ENCODE results near the gene CDK6.

Gene CDK6

GRCh38 chr7:92823042-92823441 is 13.3 kb downstream of the CDK6 start:
- Histone ChIP-seq H3K27ac (ENCODE audit: low read length) (no peak overlapping the region), H3K27me3 (ENCODE audit: low read depth, low read length) (no peaks in the 10 kb centered on the region), H3K4me3 (ENCODE audit: low read depth in 1 of 2, low read length in 2 of 2) (no peak overlapping the region), H3K9me3 (ENCODE audit: control insufficient read depth in 1 of 2, low read length in 2 of 2) (no peaks in the 10 kb centered on the region), H3K36me3 (ENCODE audit: control insufficient read depth in 1 of 2, insufficient read depth in 2 of 2, low read length in 2 of 2) (no peaks in the 10 kb centered on the region), H3K4me1 (ENCODE audit: control insufficient read depth in 1 of 2, insufficient read depth in 2 of 2, low read length in 2 of 2) (peaks cover 8 to 10% of the 10 kb centered on the region in 2 donors)

GRCh38 chr7:92820191-92820590 is 16.2 kb downstream of the CDK6 start:
- no peaks in the 10 kb centered on the region for H3K27me3 ChIP-seq (ENCODE audit: low read depth, low read length)
- no peak overlapping the region for H3K27ac ChIP-seq (ENCODE audit: low read length)
- H3K4me1 ChIP-seq (ENCODE audit: control insufficient read depth in 1 of 2, insufficient read depth in 2 of 2, low read length in 2 of 2): no peaks in the 10 kb centered on the region
- H3K4me3 ChIP-seq (ENCODE audit: low read depth in 1 of 2, low read length in 2 of 2): no peak overlapping the region
- peaks cover 0 to 4% of the 10 kb centered on the region in 2 donors for H3K36me3 ChIP-seq (ENCODE audit: control insufficient read depth in 1 of 2, insufficient read depth in 2 of 2, low read length in 2 of 2)
- H3K9me3 ChIP-seq (ENCODE audit: control insufficient read depth in 1 of 2, low read length in 2 of 2): peaks cover 0 to 5% of the 10 kb centered on the region in 2 donors

- Histone ChIP-seq H3K9me3 (ENCODE audit: control insufficient read depth in 1 of 2, low read length in 2 of 2) (peaks cover 0 to 5% of the 10 kb centered on the region in 2 donors), H3K36me3 (ENCODE audit: control insufficient read depth in 1 of 2, insufficient read depth in 2 of 2, low read length in 2 of 2) (peaks cover 0 to 4% of the 10 kb centered on the region in 2 donors), H3K4me3 (ENCODE audit: low read depth in 1 of 2, low read length in 2 of 2) (no peak overlapping the region), H3K4me1 (ENCODE audit: control insufficient read depth in 1 of 2, insufficient read depth in 2 of 2, low read length in 2 of 2) (no peaks in the 10 kb centered on the region), H3K27me3 (ENCODE audit: low read depth, low read length) (no peaks in the 10 kb centered on the region), H3K27ac (ENCODE audit: low read length) (no peak overlapping the region)
These were observed 19.0 kb downstream of the CDK6 start for GRCh38 chr7:92817398-92817797.

- Histone ChIP-seq H3K27ac (ENCODE audit: low read length) (no peak overlapping the region), H3K4me1 (ENCODE audit: control insufficient read depth in 1 of 2, insufficient read depth in 2 of 2, low read length in 2 of 2) (no peaks in the 10 kb centered on the region), H3K9me3 (ENCODE audit: control insufficient read depth in 1 of 2, low read length in 2 of 2) (peaks cover 0 to 5% of the 10 kb centered on the region in 2 donors), H3K36me3 (ENCODE audit: control insufficient read depth in 1 of 2, insufficient read depth in 2 of 2, low read length in 2 of 2) (peaks cover 0 to 4% of the 10 kb centered on the region in 2 donors), H3K4me3 (ENCODE audit: low read depth in 1 of 2, low read length in 2 of 2) (no peak overlapping the region), H3K27me3 (ENCODE audit: low read depth, low read length) (no peaks in the 10 kb centered on the region)
These were observed 21.0 kb downstream of the CDK6 start for GRCh38 chr7:92815412-92815811.

GRCh38 chr7:92813390-92814024 is 22.9 kb downstream of the CDK6 start:
- Histone ChIP-seq H3K9me3 (ENCODE audit: control insufficient read depth in 1 of 2, low read length in 2 of 2) (peaks cover 0 to 5% of the 10 kb centered on the region in 2 donors), H3K36me3 (ENCODE audit: control insufficient read depth in 1 of 2, insufficient read depth in 2 of 2, low read length in 2 of 2) (peaks cover 0 to 4% of the 10 kb centered on the region in 2 donors), H3K4me3 (ENCODE audit: low read depth in 1 of 2, low read length in 2 of 2) (no peak overlapping the region), H3K27me3 (ENCODE audit: low read depth, low read length) (no peaks in the 10 kb centered on the region), H3K27ac (ENCODE audit: low read length) (no peak overlapping the region), H3K4me1 (ENCODE audit: control insufficient read depth in 1 of 2, insufficient read depth in 2 of 2, low read length in 2 of 2) (peaks cover 0 to 13% of the 10 kb centered on the region in 2 donors)

- Histone ChIP-seq H3K4me1 (ENCODE audit: control insufficient read depth in 1 of 2, insufficient read depth in 2 of 2, low read length in 2 of 2) (peaks cover 0 to 13% of the 10 kb centered on the region in 2 donors), H3K27me3 (ENCODE audit: low read depth, low read length) (no peaks in the 10 kb centered on the region), H3K9me3 (ENCODE audit: control insufficient read depth in 1 of 2, low read length in 2 of 2) (peaks cover 0 to 5% of the 10 kb centered on the region in 2 donors), H3K27ac (ENCODE audit: low read length) (no peak overlapping the region), H3K4me3 (ENCODE audit: low read depth in 1 of 2, low read length in 2 of 2) (no peak overlapping the region), H3K36me3 (ENCODE audit: control insufficient read depth in 1 of 2, insufficient read depth in 2 of 2, low read length in 2 of 2) (peaks cover 0 to 4% of the 10 kb centered on the region in 2 donors)
These were observed 25.2 kb downstream of the CDK6 start for GRCh38 chr7:92811158-92811557.

GRCh38 chr7:92809760-92810573 is 26.4 kb downstream of the CDK6 start:
- Histone ChIP-seq H3K27ac (ENCODE audit: low read length) (peak overlapping the region; percentile 85), H3K27me3 (ENCODE audit: low read depth, low read length) (no peaks in the 10 kb centered on the region), H3K9me3 (ENCODE audit: control insufficient read depth in 1 of 2, low read length in 2 of 2) (no peaks in the 10 kb centered on the region), H3K4me1 (ENCODE audit: control insufficient read depth in 1 of 2, insufficient read depth in 2 of 2, low read length in 2 of 2) (peaks cover 0 to 13% of the 10 kb centered on the region in 2 donors), H3K36me3 (ENCODE audit: control insufficient read depth in 1 of 2, insufficient read depth in 2 of 2, low read length in 2 of 2) (no peaks in the 10 kb centered on the region), H3K4me3 (ENCODE audit: low read depth in 1 of 2, low read length in 2 of 2) (peak overlapping the region in 1 of 2 donors; percentile 30)

- H3K9me3 ChIP-seq (ENCODE audit: control insufficient read depth in 1 of 2, low read length in 2 of 2): no peaks in the 10 kb centered on the region
- peak overlapping the region in 1 of 2 donors; percentile 30 for H3K4me3 ChIP-seq (ENCODE audit: low read depth in 1 of 2, low read length in 2 of 2)
- peaks cover 0 to 13% of the 10 kb centered on the region in 2 donors for H3K4me1 ChIP-seq (ENCODE audit: control insufficient read depth in 1 of 2, insufficient read depth in 2 of 2, low read length in 2 of 2)
- H3K27me3 ChIP-seq (ENCODE audit: low read depth, low read length): no peaks in the 10 kb centered on the region
- no peaks in the 10 kb centered on the region for H3K36me3 ChIP-seq (ENCODE audit: control insufficient read depth in 1 of 2, insufficient read depth in 2 of 2, low read length in 2 of 2)
- peak overlapping the region; percentile 85 for H3K27ac ChIP-seq (ENCODE audit: low read length)
These were observed 27.0 kb downstream of the CDK6 start for GRCh38 chr7:92809397-92809759.

- Histone ChIP-seq H3K27me3 (ENCODE audit: low read depth, low read length) (no peaks in the 10 kb centered on the region), H3K4me1 (ENCODE audit: control insufficient read depth in 1 of 2, insufficient read depth in 2 of 2, low read length in 2 of 2) (peaks cover 0 to 13% of the 10 kb centered on the region in 2 donors), H3K4me3 (ENCODE audit: low read depth in 1 of 2, low read length in 2 of 2) (no peak overlapping the region), H3K9me3 (ENCODE audit: control insufficient read depth in 1 of 2, low read length in 2 of 2) (no peaks in the 10 kb centered on the region), H3K36me3 (ENCODE audit: control insufficient read depth in 1 of 2, insufficient read depth in 2 of 2, low read length in 2 of 2) (no peaks in the 10 kb centered on the region), H3K27ac (ENCODE audit: low read length) (no peak overlapping the region)
These were observed 27.7 kb downstream of the CDK6 start for GRCh38 chr7:92808635-92809034.

GRCh38 chr7:92808006-92808405 is 28.4 kb downstream of the CDK6 start:
- no peaks in the 10 kb centered on the region for H3K27me3 ChIP-seq (ENCODE audit: low read depth, low read length)
- H3K4me3 ChIP-seq (ENCODE audit: low read depth in 1 of 2, low read length in 2 of 2): no peak overlapping the region
- no peaks in the 10 kb centered on the region for H3K36me3 ChIP-seq (ENCODE audit: control insufficient read depth in 1 of 2, insufficient read depth in 2 of 2, low read length in 2 of 2)
- H3K9me3 ChIP-seq (ENCODE audit: control insufficient read depth in 1 of 2, low read length in 2 of 2): no peaks in the 10 kb centered on the region
- peaks cover 0 to 13% of the 10 kb centered on the region in 2 donors for H3K4me1 ChIP-seq (ENCODE audit: control insufficient read depth in 1 of 2, insufficient read depth in 2 of 2, low read length in 2 of 2)
- no peak overlapping the region for H3K27ac ChIP-seq (ENCODE audit: low read length)

- peaks cover 0 to 13% of the 10 kb centered on the region in 2 donors for H3K4me1 ChIP-seq (ENCODE audit: control insufficient read depth in 1 of 2, insufficient read depth in 2 of 2, low read length in 2 of 2)
- H3K9me3 ChIP-seq (ENCODE audit: control insufficient read depth in 1 of 2, low read length in 2 of 2): no peaks in the 10 kb centered on the region
- H3K27me3 ChIP-seq (ENCODE audit: low read depth, low read length): no peaks in the 10 kb centered on the region
- no peaks in the 10 kb centered on the region for H3K36me3 ChIP-seq (ENCODE audit: control insufficient read depth in 1 of 2, insufficient read depth in 2 of 2, low read length in 2 of 2)
- no peak overlapping the region for H3K27ac ChIP-seq (ENCODE audit: low read length)
- H3K4me3 ChIP-seq (ENCODE audit: low read depth in 1 of 2, low read length in 2 of 2): no peak overlapping the region
These were observed 29.9 kb downstream of the CDK6 start for GRCh38 chr7:92806496-92806895.

Data from muscle layer of duodenum (tissue), 2 donors.